Suprapubic skin (tissue), 4 donors: ENCODE data around the gene ZNF408.

Source experiments
- CTCF ChIP-seq, 2 donors: fragments of 200-600 bp in 1 of 2; fragments of 450-650 bp in 1 of 2; sonication (generic) in 1 of 2; IDR thresholded peaks; one replicate each; pipeline ENCODE4 v1.5.1; 2016 to 2019; ENCODE audit warnings: antibody characterized with exemption in 2 of 2, mild to moderate bottlenecking in 1 of 2, moderate library complexity in 1 of 2
- POLR2A ChIP-seq, 2 donors: fragments of 450-650 bp; IDR thresholded peaks; one replicate each; pipeline ENCODE4 v1.6.1; 2017; ENCODE audit warnings: antibody characterized with exemption in 2 of 2, mild to moderate bottlenecking in 2 of 2, moderate library complexity in 2 of 2
- POLR2AphosphoS5 ChIP-seq, 3 donors: sonication (generic); formaldehyde crosslinking; IDR thresholded peaks; one replicate each; pipeline ENCODE4 v1.6.1; 2017; ENCODE audit warnings: antibody characterized with exemption in 3 of 3

- TF ChIP-seq CTCF (IDR thresholded peaks at IDR 0.05) (no peak), POLR2A (IDR thresholded peaks at IDR 0.05) (no peak), POLR2AphosphoS5 (IDR thresholded peaks at IDR 0.05) (no peak)
Measured at GRCh38 chr11:46718155-46719019, 17.6 kb downstream of the ZNF408 start.
